G401.6 (cell line): ENCODE data around the gene LRRC31.

Source experiments
- FAIRE-seq: peaks from 2 replicates; lab custom pipeline; 2012; peaks lifted over from hg19 to GRCh38; lab: Jason Lieb, UNC

Gene LRRC31

DNA sequence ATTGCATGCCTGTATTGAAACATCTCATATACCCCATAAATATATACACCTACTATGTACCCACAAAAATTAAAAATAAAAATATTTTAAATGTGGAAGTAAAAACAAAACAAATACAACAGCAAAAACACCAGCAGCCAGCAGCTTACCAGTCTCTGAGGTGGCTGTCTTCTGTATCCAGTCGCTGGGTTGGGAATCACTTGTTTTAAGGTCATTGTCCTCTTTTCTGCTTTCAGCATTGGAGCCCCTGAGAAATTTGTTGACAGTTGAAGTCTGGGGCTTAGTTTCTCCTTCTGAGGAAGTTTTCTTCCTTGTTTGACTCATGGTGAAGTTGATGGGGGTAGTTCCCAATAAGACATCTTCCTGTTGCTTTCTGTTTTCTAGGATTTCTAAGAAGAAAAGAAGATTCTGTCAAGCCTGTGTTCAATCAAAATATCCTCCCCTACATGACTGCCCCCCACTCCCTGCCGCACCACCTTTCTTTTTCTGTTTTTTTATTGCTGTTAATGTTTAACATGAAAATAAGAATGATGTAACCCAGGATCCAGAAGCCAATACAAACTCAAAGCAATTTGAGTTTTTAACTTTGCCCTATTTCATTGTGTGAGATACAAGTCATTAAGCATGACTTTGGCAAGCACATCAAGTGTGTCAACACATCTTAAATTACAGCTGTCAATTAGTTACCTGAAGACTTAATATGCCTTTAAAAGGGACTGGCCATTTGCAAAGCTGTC, at the start of gene LRRC31:
LRRC31 (minus strand) TSS at position 452 of the 737 bp plus-strand sequence; CDS start at position 324, 128 bp downstream.
- no peak for FAIRE-seq

DNA sequence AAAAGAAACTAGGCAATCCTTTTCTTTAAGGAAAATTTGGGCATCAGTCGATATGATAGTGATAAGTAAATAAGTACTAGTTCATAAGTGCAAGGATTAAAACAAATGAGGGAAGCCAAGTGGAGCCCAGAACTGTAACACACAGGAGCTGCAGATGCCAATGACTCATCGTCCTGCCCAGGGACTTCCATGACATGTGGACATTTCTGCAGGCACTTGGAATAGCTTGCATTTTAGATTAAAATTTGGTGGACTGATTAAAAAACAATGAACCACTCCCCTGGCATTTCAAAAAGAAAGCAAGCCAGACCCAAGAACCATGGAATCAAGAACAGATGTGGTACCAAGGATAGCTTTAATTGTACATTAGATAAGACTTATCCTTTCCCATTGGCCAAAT, 44.6 kb upstream of the LRRC31 start:
- FAIRE-seq: no peak

DNA sequence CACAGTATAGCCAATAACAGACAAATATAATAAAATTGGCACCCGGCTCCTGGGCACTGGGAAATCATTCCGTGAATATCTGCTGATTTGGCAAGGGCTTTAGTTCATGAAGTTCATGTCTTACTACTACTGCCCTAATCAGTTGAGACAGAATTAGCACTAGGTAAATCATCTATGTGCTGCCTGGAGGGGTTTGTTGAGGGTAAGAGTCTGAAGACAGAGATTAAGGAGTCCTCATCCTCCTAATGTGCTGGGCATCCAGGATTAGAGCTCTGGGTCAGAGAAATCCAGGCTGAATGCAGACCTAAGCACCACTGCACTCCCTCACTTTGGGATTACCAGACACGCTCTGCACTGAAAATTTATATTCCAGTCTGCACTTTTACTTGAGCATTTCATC, 43.6 kb upstream of the LRRC31 start:
- no peak for FAIRE-seq

DNA sequence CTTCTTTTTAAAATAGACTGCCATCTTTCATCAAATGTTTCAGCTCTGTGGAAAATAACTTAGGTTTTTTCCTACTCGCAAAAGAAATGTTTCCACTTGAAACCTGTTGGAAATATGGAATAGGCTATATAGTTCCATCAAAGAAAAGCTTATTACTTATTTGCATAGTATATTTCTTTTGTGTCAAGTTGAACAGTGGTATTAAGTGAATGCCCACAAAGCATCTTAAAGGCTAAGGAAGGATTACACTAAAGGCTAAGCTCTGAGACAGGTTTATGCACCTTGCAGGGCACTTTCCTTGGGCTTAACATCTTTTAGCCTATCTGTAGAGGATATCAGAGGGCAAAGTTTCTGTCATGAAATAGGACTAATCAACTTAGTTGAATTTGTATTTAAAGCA, 41.5 kb upstream of the LRRC31 start, which contains the start of gene SAMD7:
SAMD7 (plus strand) TSS at position 301 of the 400 bp plus-strand sequence. CDS start 7,927 bp downstream, outside the sequence.
- no peak for FAIRE-seq

DNA sequence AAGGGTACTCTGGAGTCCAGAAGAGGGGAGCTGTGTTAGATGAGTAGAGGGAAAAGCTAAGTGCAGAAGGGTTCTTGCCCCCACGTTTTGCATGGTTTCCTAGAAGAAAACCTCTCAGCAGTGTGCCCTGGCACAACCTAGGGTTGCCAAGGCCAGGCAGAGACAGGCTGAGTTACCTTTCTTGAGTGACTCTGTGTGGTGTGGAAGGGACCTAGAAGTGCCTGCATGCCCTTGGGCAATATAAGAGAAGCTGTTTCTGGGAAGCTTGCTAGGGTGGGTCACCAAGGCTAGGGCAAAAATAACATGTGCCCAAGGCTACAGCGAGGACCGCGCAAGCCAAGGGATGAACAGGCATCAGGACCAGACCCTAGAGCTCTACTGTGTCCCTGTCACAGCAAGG, 38.2 kb upstream of the LRRC31 start:
- FAIRE-seq: no peak

DNA sequence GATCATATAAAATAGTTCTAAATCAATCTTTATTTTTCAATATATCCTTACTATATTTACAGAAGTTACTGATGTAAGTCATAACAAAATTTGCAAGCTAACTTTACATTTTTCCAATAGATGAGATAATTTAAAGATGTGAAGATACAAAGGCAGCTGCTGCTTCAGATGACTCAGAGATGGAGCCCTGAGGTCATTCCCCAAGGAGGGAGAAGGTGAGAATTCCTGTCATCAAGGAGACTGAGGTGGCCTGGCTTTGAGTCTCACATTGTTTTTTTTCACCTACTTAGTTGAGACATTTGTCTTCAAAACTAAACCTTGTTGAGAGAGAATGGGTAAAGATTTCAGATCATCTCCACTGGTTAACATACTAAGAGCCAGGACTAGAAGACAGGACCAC, 37.7 kb upstream of the LRRC31 start:
- no peak for FAIRE-seq

DNA sequence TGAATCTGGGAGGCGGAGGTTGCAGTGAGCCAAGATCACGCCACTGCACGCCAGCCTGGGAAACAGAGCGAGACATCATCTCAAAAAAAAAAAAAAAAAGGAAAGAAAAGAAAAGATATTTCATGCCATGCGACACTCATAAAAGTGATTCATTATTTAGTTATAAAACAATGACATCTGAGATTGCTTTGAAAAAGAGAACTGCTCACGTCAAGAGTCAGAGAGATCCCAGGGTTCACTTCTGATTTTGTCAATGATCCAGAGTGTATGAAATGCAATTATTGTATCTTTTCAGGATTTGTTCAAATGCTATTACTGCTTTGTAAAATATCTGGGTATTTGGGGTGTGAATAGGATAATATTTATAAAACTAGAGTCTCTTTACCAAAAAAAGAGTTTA, 35.7 kb upstream of the LRRC31 start:
- FAIRE-seq: no peak

DNA sequence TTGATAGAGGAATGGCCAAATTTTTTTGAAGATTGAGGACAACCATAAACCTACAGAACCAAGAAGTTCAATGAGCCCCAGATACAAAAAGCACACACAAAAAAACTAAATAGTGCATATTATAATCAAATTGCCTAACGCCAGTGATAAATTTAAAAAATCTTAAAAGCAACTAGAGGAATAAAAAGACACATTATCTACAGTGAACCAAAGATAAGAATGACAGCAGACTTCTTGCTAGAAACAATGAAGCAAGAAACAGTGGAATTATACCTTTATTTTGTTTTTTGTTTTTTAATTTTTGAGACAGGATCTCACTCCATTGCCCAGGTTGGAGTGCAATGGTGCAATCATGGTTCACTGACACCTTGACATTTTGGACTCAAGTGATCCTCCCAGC, 31.7 kb upstream of the LRRC31 start:
- FAIRE-seq: no peak

DNA sequence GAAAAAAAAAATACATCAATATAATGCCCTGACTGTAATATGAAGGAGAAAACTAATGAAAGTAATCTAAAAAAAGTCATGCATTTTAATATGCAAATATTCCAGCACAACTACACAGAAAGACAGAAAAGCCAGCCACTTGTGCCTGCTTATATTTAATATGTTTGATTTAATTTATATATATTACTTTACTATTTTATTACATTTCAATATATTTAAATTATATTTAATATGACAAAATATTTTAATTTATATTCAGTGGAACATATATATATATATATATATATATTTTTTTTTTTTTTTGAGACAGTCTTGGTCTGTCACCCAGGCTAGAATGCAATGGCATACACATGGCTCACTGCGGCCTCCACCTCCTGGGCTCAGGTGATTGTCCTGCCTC, 27.5 kb upstream of the LRRC31 start:
- no peak for FAIRE-seq

DNA sequence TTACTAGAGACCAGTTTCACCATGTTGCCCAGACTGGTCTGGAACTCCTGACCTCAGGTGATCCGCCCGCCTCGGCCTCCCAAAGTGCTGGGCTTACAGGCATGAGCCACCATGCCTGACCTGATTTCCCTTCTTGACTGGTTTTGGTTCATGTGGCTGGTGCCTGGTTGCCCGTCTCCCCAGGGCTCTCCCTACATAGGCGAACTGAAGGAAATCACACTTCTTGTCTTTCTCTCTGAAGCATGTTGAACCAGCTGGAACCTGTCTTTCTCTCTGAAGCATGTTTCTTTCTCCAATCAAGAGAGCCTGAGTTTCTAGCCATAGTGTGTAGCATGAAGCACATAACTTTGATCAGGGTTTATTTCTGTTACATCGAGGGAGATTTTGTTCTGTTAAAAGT, 25.3 kb upstream of the LRRC31 start:
- FAIRE-seq: no peak

DNA sequence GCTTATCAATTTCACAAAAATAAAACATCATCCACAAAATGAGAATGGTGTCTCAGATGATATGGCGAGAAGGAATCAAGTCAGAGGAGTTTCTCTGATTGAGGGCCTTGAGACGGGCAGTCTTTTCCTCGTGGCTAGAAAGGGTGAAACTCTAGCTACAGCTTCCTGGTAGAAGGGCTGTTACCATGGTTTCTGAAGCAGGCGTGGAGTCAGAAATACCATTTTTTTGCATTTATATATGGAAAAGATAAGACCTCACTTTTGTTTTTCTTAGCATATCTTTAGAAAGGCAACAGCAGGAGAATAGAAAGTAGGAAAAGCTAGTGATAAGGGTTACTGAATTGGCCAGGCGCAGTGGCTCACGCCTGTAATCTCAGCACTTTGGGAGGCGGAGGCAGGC, 24.4 kb upstream of the LRRC31 start:
- FAIRE-seq: no peak

DNA sequence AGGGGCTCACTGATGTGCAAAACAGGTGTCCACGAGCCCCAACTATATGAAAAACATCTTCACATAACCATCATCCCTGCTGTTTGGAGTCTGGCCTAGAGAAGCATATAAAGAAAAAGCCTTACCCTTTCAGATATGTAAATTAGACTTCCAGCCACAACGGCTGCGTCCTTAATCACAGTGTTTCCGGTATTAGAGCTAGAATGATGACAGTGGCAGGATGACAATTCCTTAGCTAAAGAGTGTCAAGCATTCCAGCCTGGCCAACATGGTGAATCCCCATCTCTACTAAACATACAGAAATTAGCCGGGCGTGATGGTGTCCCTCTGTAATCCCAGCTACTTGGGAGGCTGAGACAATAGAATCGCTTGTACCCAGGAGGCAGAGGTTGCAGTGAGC, 22.2 kb upstream of the LRRC31 start:
- FAIRE-seq: no peak

DNA sequence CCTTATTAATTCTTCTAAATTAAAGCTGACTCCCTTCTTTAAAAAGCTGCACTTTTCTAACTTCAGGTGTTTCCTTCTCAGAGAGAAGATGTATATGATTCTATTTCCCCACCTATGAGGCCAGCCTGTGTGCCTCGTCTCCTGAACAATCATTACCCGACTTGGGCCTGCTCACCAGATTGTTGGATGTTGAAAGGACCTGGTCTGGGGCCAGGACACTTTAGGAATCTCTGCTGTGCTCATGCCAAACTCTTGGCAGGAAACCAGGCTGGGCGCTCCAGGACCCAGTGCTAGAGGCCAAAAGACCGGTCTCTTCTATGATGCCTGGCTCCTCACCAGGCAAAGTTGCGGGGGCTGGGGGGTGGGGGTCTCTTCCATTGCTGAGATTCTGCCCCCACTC, 16.9 kb upstream of the LRRC31 start:
- FAIRE-seq: no peak

DNA sequence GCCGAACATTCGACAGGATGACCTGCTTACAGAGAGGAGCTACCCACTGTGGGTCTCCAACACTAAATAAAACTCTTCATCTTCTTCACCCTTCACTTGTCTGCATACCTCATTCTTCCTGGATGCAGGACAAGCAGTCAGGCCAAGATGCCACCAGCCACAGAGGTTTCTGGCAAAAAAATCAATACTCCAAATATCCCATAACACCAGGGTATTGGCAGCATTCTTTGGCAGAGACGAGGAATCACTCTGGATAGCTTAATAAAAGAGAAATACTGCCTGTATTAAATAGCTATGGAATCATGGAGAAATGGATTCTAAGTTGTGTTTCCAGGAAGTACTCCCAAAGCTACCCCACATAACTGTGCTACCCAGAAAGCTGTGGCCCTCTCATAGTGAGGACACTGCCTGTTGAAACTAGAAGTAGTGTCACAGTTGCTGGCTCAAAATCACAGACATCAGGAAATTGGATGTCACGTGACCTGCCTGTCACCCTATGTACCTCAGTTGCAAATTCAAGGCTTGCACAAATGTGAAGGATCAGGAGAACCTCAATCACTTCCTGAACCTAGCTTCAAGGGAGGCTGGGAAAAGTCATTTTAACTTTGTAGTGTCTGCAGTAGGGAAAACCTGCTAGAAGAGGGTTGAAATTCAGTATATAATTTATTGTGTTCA, 11.0 kb upstream of the LRRC31 start:
- FAIRE-seq: no peak

DNA sequence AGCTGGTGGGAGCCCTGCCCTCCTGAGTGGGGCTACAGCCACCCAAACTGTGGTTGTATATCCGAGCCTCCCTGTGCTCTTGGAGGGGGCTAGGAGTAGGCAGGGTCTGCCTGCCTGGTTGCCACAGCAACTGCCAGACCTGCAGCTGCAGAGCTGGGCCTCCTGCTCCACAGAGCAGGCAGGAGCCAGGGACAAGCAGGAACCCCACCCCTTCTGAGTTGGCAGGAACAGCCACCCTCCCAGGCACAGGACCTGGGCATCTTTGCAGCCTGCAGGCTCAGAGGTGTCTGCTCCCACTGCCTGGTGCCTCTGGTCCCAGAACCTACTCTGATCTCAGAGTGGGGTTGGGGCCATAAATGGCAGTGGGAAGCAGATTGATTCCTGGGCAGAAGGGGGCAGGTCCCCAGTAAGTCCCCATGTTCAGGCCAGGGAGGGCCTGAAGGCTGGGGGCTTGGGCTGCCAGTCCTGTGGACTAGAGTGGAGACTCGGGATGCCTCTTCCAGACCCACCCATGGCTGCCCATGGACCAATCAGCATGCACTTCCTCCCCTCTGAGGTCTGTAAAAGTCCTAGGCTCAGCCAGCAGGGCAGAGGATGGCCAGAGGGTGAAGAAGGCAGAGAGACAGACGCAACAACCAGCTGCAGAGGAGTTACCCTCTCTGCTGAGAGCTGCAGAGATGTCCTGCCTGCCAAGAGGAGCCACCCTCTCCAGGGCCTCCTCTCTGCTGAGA, 10.3 kb upstream of the LRRC31 start:
- no peak for FAIRE-seq

DNA sequence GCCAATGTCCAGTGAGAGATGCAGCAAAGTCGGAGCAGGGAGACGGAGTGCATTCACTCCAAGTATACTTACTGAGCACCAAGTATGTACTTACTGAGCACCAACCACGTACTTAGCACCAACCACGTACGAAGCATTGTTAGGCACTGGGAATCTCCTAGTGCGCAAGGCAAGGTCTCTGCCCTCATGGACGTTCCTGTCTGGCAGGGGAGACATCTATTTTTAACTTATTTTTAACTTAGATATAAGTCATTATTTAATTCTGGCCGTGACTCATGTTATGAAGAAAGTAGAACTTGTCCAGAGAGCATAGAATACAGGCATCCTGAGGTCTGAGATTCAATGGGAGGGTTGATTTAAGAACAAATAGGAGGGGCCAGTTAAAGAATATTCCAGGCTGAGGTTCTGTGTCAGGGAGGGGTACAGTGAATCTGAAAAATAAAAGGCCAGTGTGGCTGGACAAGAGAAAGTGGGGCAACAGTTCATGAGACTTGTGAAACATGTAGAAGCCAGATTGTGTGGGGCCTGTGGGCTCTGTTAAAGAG, 9.3 kb upstream of the LRRC31 start:
- FAIRE-seq: no peak

DNA sequence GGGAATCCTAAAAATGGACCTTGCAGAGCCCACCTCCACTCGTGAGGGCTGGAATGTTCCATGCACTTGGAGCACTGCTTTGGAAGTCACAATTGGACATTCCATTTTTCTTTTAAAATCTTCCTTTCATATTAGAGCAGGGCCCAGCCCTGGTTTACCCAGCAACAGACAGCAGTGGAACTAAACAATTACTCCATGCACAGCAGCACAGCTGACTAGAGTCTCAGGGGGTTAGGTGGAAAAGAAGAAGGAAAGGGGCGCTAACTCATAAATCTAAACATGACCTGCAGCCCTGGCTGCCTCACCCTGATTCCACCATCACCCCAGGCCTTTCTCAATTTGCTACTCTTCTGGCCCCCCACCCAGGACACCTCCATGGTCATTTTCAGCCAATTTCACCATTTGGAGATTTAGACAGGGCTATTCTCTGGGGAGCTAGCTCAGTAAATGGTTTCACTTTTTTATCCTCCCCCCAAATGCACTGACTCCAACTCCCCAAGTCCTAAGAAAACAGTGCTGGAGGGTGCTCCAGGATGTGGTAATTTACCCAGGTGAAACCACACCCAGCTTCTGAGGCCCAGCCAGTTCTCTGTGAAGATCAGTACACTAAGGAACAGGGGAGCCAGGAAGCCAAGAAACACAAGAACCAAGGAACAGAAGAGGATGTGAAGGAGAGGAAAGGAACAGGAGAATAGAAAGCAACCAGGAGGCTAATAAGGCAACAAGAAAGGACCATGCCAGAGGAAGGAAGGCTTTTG, 1.6 kb upstream of the LRRC31 start:
- FAIRE-seq: no peak

DNA sequence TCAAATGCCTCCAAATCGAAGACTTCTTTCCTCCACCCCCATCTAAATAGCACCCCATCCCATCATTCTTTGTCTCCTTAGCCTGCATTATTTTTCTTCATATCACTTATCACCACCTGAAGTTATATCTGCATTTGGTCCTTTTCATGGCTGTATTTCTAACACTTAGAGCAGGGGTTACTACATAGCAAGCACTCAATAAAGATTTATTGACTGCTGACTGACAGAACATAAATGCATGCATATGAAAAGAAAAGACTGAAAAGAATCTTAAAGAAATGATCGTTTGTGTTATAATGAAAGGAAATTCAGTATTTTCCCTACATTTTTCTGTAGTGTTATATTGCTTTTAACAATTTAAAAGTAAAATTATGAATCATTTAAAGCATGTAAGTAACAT, 1.4 kb downstream of the LRRC31 start:
- no peak for FAIRE-seq

DNA sequence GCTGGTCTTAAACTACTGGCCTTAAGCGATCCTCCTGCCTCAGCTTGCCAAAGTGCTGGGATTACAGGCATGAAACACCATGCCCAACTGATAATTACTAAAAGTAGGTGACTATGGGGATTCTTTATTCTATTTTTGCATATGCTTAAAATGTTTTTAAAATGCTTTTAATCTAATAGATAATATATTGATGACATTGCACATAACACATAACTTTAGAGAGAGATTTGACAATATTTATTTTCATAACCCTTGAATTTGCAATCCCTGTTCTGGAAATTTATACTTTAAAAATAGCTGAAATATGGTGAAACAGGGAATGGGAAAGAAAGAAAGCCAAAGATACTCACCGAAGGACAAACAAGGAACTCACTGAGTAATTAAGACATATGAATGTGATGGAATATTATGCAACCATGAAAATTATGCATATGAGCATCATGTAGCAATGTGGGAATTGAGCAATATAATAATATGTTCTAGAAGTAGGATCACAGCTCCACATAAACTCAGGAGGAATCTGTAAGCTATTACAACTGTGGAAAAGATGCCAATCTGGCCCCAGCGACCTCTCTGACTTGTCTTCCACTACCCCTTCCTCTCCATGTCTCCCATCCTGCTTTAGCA, 2.0 kb downstream of the LRRC31 start:
- FAIRE-seq: no peak

DNA sequence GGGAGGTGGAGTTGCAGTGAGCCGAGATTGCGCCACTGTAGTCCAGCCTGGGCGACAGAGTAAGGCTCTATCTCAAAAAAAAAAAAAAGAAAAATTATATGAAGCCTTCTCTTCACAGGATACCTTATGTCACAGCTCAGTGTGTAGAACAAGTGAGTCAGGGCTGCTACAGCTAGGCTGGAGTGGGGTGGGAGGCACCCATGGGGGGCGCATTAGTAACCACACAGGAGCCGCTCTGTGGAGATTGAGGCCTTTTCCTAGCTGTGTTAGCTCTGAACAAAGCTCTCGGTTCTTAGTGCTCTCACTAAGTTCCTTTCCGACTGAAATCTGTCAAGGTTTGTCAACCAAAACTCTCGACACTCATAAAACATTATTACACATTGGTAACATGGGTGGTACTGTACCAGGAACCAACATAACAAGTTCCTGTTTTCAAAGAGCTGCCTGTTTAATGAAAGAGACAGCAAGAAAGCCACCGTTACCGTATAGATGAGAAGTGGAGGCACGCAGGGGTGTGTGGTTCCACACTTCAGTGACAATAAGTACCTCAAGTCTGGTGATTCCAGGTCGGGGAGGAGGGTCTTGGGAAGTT, 4.5 kb downstream of the LRRC31 start:
- no peak for FAIRE-seq

DNA sequence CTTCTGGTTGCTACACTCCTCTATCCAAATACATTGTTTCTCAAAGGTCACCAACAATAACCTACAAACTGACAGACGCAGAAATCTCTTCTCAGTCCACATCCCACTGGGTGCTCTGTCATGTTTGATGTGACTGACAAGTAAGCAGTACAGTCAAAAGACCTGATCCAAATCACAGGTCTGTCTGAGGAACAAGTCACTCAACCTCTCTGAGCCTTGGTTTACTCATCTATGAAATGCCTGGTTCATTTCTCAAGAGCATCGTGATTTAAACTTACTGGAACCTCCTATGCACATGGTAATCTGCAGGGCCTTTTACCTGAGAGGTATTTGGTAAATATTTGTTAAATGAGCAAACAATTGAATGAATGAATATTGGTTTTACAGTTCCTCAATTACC, 5.5 kb downstream of the LRRC31 start:
- FAIRE-seq: no peak
